Right lobe of liver (tissue), 6 donors: ENCODE data around the gene ABCC9. TPM values are rescaled to one million over a fixed set of nuclear protein-coding genes. Genes with fewer than 3 reads are reported as not detected.
"Not testable (repeated sequence)": the region's sequence is repeated elsewhere in the genome, so short reads cannot be mapped to it uniquely, and the experiment has no call there.

Source experiments
- ATAC-seq, 4 donors: fragments of 200-7000 bp; cut with Tn5 transposase; one replicate each; pipeline ENCODE4 v1.9.1; 2020; ENCODE audit warnings: mild to moderate bottlenecking in 4 of 4, moderate library complexity in 4 of 4
- DNase-seq, 3 donors: peaks; one replicate each; pipeline ENCODE4 v3.0.0-alpha.2; 2020
- H3K27ac ChIP-seq, 3 donors: fragments of 200-600 bp; one replicate each; pipeline ENCODE4 v1.8.0; 2022
- H3K27me3 ChIP-seq, 2 donors: fragments of 200-600 bp; one replicate each; pipeline ENCODE4 v1.8.0; 2022
- H3K36me3 ChIP-seq, 4 donors: fragments of 200-600 bp; sonication (generic) in 1 of 4; one replicate each; pipeline versions ENCODE4 v1.5.1 to v1.8.0; 2017 to 2022; ENCODE audit warnings: control low read depth in 1 of 4
- H3K4me1 ChIP-seq, 4 donors: fragments of 200-600 bp; sonication (generic) in 1 of 4; one replicate each; pipeline versions ENCODE4 v1.5.1 to v1.8.0; 2017 to 2022; ENCODE audit warnings: control low read depth in 1 of 4
- H3K4me3 ChIP-seq, 3 donors: fragments of 200-600 bp; one replicate each; pipeline ENCODE4 v1.8.0; 2022
- H3K9me3 ChIP-seq, 4 donors: fragments of 200-600 bp; sonication (generic) in 1 of 4; one replicate each; pipeline versions ENCODE4 v1.5.1 to v1.8.0; 2017 to 2022; ENCODE audit warnings: control low read depth in 1 of 4
- POLR2A ChIP-seq: fragments of 450-650 bp; IDR thresholded peaks from one replicate; pipeline ENCODE4 v1.6.1; 2017; ENCODE audit warnings: antibody characterized with exemption, mild to moderate bottlenecking
- WGBS: methylation state at CpG from one replicate; pipeline ENCODE4 v1.1.6; 2018; ENCODE audit warnings: low coverage, low lambda C conversion rate; ENCODE audit not compliant: insufficient coverage; ENCODE audit errors: missing lambda C conversion rate; 5-methylcytosine and 5-hydroxymethylcytosine counted together
- intact Hi-C, 2 donors: fragments of 100-400 bp; cut with DNase I; formaldehyde crosslinking; loops; one replicate each; pipeline versions ENCODE4 v1.11.2 to v1.14.1; 2022
- total RNA-seq, 6 experiments: library from RNA; depleted of rRNA in 2 of 6; stranded (reverse); fragments of >200 nt in 2 of 6; fragmentation: NEBNext Ultra II Directional in 3 of 6; extraction: Animal tissue kit (Norgen Biotek cat#: 25700) in 3 of 6; gene quantifications; one replicate each; pipeline versions ENCODE4 v1.1.0 to v1.2.4, GENCODE V29; 2016 to 2023
- TF ChIP-seq, protein P1 (sequence below), 4 donors: fragments of 200-600 bp in 3 of 4; fragments of 450-650 bp in 1 of 4; IDR thresholded peaks; one replicate each; pipeline versions ENCODE4 v1.5.1 to v1.8.0; 2016 to 2022; ENCODE audit warnings: antibody characterized with exemption in 4 of 4, mild to moderate bottlenecking in 2 of 4
- donor health status: DM: no; HTN: yes; CAD: no.
- donor health status: DM: no; HTN: no; CAD: no.
- donor health status: DM: no; HTN: no; CAD: no.
- donor health status: DM: no; HTN: yes; CAD: no.
- donor health status: DM: no; HTN: yes; CAD: no.

Gene ABCC9
- total RNA-seq, 6 experiments from 2014 or later, result 26.5 to 71.2 (median 37.1) TPM

DNA sequence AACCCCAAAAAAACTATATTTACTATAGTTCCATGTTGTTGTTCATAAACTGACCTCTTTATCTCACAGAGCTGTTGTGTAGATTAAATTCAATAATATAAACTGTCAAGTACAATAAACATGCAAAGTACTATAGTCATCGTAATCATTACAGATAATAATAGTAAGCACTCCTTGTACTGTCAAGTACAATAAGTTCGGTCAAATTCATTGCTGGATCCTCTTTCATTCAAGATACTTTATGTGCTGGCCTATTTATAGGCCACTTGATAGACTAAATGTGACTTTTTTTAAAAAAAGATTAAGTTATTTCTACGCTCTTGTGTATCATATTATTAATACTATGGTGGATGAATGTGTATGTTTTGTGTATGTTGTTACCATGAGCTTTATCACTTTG, 127.5 kb downstream of the ABCC9 start:
- intact Hi-C loops, result no loop called here
- TF ChIP-seq, protein P1, sequence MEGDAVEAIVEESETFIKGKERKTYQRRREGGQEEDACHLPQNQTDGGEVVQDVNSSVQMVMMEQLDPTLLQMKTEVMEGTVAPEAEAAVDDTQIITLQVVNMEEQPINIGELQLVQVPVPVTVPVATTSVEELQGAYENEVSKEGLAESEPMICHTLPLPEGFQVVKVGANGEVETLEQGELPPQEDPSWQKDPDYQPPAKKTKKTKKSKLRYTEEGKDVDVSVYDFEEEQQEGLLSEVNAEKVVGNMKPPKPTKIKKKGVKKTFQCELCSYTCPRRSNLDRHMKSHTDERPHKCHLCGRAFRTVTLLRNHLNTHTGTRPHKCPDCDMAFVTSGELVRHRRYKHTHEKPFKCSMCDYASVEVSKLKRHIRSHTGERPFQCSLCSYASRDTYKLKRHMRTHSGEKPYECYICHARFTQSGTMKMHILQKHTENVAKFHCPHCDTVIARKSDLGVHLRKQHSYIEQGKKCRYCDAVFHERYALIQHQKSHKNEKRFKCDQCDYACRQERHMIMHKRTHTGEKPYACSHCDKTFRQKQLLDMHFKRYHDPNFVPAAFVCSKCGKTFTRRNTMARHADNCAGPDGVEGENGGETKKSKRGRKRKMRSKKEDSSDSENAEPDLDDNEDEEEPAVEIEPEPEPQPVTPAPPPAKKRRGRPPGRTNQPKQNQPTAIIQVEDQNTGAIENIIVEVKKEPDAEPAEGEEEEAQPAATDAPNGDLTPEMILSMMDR (IDR thresholded peaks at IDR 0.05), result no peak
- no peak for TF ChIP-seq POLR2A
- Histone ChIP-seq H3K4me1 (peaks cover 0 to 30% (median 12%) of the 10 kb centered on the region in 4 donors), H3K27ac (peak overlapping the region; percentile 14 to 86 (median 75)), H3K4me3 (no peak overlapping the region), H3K36me3 (no peaks in the 10 kb centered on the region), H3K27me3 (no peaks in the 10 kb centered on the region), H3K9me3 (no peaks in the 10 kb centered on the region)
- WGBS, result 57% methylated on average over 3 of the region's 3 CpGs
- ATAC-seq (no peak), DNase-seq (no peak)

DNA sequence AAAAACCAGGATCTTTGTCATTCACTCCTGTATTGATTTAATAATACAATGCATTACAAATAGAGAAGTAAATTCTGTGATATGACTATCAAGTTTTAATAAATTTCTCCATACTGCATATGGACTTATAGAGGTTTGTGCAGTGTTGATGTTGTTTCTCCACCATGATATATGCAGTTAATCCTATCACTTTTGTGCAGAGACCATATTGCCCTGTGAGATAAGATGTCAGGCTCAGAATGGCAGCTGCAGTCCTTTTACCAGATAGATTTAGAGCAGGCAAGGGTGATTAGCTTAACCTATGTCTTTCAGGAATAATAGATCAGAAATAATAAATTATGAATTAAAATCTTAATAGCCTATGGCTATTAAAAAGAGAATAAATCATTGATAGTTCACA, 128.1 kb downstream of the ABCC9 start:
- H3K27me3 ChIP-seq, result no peaks in the 10 kb centered on the region
- H3K36me3 ChIP-seq, result no peaks in the 10 kb centered on the region
- no peak overlapping the region for H3K4me3 ChIP-seq
- H3K4me1 ChIP-seq, result peaks cover 0 to 27% (median 12%) of the 10 kb centered on the region in 4 donors
- H3K9me3 ChIP-seq, result no peaks in the 10 kb centered on the region
- peak overlapping the region in 1 of 3 donors; percentile 75 for H3K27ac ChIP-seq
- no peak for DNase-seq
- TF ChIP-seq POLR2A, result no peak
- TF ChIP-seq, protein P1 (IDR thresholded peaks at IDR 0.05), result no peak
- intact Hi-C loops, result no loop called here
- no peak for ATAC-seq

DNA sequence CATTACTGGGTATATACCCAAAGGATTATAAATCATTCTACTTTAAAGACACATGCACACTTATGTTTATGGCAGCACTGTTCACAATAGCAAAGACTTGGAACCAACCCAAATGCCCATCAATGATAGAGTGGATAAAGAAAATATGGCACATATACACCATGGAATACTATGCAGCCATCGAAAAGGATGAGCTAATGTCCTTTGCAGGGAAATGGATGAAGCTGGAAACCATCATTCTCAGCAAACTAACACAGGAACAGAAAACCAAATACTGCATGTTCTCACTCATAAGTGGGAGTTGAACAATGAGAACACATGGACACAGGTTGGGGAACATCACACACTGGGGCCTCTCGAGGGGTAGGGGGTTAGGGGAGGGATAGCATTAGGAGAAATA, 128.9 kb downstream of the ABCC9 start:
- H3K27ac ChIP-seq, H3K4me3 ChIP-seq, H3K27me3 ChIP-seq, intact Hi-C loops, H3K36me3 ChIP-seq, ATAC-seq, H3K9me3 ChIP-seq, DNase-seq: not testable (repeated sequence)
- WGBS, result 94% methylated on average over 2 of the region's 2 CpGs
- peaks cover 0 to 26% (median 12%) of the 10 kb centered on the region in 4 donors for H3K4me1 ChIP-seq

DNA sequence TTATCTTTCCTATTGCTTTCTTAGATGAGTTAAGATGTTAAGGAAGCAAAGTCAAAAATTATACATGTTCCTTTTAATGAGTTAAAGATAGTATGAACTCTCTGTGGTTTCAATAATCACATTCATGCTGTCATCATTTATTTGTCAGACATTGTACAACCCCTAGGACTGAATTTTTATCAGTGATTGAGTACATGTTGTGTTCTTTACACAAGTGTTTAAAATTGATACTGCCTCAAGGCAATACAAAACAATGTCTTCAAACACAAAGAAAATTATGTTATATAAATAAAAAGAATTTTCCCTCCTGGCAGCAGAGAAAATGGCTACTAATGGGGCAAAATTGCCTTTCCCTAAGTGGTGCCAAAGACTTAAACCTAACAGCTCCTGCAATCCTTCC, 132.1 kb downstream of the ABCC9 start:
- no peaks in the 10 kb centered on the region for H3K9me3 ChIP-seq
- no peak overlapping the region for H3K27ac ChIP-seq
- H3K4me1 ChIP-seq, result peaks cover 0 to 13% (median 5%) of the 10 kb centered on the region in 4 donors
- H3K4me3 ChIP-seq, result no peak overlapping the region
- no peaks in the 10 kb centered on the region for H3K36me3 ChIP-seq
- DNase-seq (no peak), ATAC-seq (no peak)
- H3K27me3 ChIP-seq, result no peaks in the 10 kb centered on the region
- TF ChIP-seq POLR2A, result no peak
- TF ChIP-seq, protein P1 (IDR thresholded peaks at IDR 0.05), result no peak
- intact Hi-C loops, result no loop called here

DNA sequence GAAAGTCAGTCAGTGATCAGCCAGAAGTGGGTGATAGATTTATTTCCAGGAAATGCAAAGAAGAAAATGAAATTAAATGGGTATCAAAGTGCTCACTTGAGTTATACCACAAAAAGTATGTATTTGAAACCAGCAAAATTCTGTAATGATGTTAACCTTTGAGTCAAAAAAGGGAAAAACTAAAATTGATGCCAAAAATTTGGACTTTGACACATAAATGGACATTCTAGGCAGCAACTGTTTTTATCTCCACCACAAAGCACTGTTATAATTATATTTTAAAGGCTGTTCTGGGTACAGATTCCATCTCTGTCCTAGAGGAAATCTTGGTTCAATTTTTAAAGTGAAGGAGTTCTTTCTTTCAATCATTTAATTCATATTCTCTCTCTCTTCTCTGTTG, 135.0 kb downstream of the ABCC9 start:
- no peaks in the 10 kb centered on the region for H3K36me3 ChIP-seq
- intact Hi-C loops, result no loop called here
- peak in 2 of 4 donors; percentile 12 to 25 for ATAC-seq
- no peak for DNase-seq
- H3K27ac ChIP-seq, result no peak overlapping the region
- H3K27me3 ChIP-seq, result no peaks in the 10 kb centered on the region
- TF ChIP-seq, protein P1 (IDR thresholded peaks at IDR 0.05), result no peak
- no peak for TF ChIP-seq POLR2A
- H3K4me1 ChIP-seq, result peaks cover 0 to 9% (median 0%) of the 10 kb centered on the region in 4 donors
- H3K9me3 ChIP-seq, result no peaks in the 10 kb centered on the region
- no peak overlapping the region for H3K4me3 ChIP-seq
